SIG-M5 treated with dmso at 0.1 percent for 504 hours (cell line): ENCODE measurements around the gene NFIC.
"Not testable (repeated sequence)": the region's sequence is repeated elsewhere in the genome, so short reads cannot be mapped to it uniquely, and the experiment has no call there.

Experiments used
- DNase-seq: peaks from one replicate; lab custom pipeline; 2025; ENCODE audit not compliant: unreplicated experiment; lab: John Stamatoyannopoulos, UW

The NFIC gene

GRCh38 chr19:3336680-3337523 is 29.5 kb upstream of the NFIC start:
- no peak for DNase-seq

- DNase-seq = no peak
Observed at GRCh38 chr19:3338541-3339181, 27.7 kb upstream of the NFIC start.

- DNase-seq = no peak
Observed at GRCh38 chr19:3340340-3340739, 26.0 kb upstream of the NFIC start.

GRCh38 chr19:3342246-3342645 is 24.1 kb upstream of the NFIC start:
- DNase-seq = no peak

GRCh38 chr19:3342962-3343361 is 23.4 kb upstream of the NFIC start:
- DNase-seq = not testable (repeated sequence)

GRCh38 chr19:3343619-3344502 is 22.5 kb upstream of the NFIC start:
- peak; percentile 68 for DNase-seq

- no peak for DNase-seq
Observed at GRCh38 chr19:3344608-3345598, 21.5 kb upstream of the NFIC start.

- no peak for DNase-seq
Observed at GRCh38 chr19:3345850-3346460, 20.4 kb upstream of the NFIC start.

GRCh38 chr19:3346677-3347353 is 19.6 kb upstream of the NFIC start:
- no peak for DNase-seq

- DNase-seq = no peak
Observed at GRCh38 chr19:3348042-3348441, 18.3 kb upstream of the NFIC start.

- DNase-seq = not testable (repeated sequence)
Observed at GRCh38 chr19:3348469-3348868, 17.9 kb upstream of the NFIC start.

- DNase-seq = no peak
Observed at GRCh38 chr19:3350014-3350663, 16.2 kb upstream of the NFIC start.

GRCh38 chr19:3351702-3352447 is 14.5 kb upstream of the NFIC start:
- DNase-seq = no peak

- DNase-seq = no peak
Observed at GRCh38 chr19:3353493-3353892, 12.9 kb upstream of the NFIC start.

GRCh38 chr19:3356805-3357204 is 9.6 kb upstream of the NFIC start:
- DNase-seq = no peak

- no peak for DNase-seq
Observed at GRCh38 chr19:3357271-3357991, 9.0 kb upstream of the NFIC start.

GRCh38 chr19:3357992-3358688 is 8.2 kb upstream of the NFIC start:
- no peak for DNase-seq
